T-cell (primary cell): ENCODE measurements around the gene PLEKHS1. TPM values are rescaled to one million over a fixed set of nuclear protein-coding genes. Genes with fewer than 3 reads are reported as not detected.
"Not testable (repeated sequence)": the region's sequence is repeated elsewhere in the genome, so short reads cannot be mapped to it uniquely, and the experiment has no call there.

Source experiments
- ATAC-seq, 4 experiments: fragments of 200-7000 bp in 3 of 4; fragments of 150-1000 bp in 1 of 4; cut with Tn5 transposase; replicated peaks in 1 of 4; 1 replicate in 3 of 4; 2 replicates in 1 of 4; pipeline ENCODE4 v1.10.0; 2021; ENCODE audit warnings: moderate library complexity in 3 of 4, mild to moderate bottlenecking in 2 of 4, moderate number of reproducible peaks in 1 of 4
- CTCF ChIA-PET, 2 donors: fragments of 300-600 bp; sonication (Branson Sonifier 250); formaldehyde crosslinking; loops; one replicate each; lab custom pipeline; 2022; ENCODE audit warnings: antibody characterized with exemption in 2 of 2; lab: Charles Lee
- POLR2A ChIA-PET, 2 donors: fragments of 300-600 bp; sonication (Branson Sonifier 250); formaldehyde crosslinking; loops; one replicate each; lab custom pipeline; 2022; ENCODE audit warnings: antibody characterized with exemption in 2 of 2; lab: Charles Lee
- DNase-seq, 35 experiments: peaks; one replicate each; pipeline versions ENCODE4 v3.0.0 to v3.0.0-alpha.2; 2013 to 2023
- H3K27ac ChIP-seq: one replicate; pipeline ENCODE4 v1.5.1; 2013; ENCODE audit warnings: low read length
- H3K27me3 ChIP-seq, 2 experiments: replicated peaks in 1 of 2; 1 replicate in 1 of 2; 2 replicates in 1 of 2; pipeline versions ENCODE4 v1.6.1 to v1.7.0; 2013; ENCODE audit warnings: low read length in 1 of 2, mixed read lengths in 1 of 2; ENCODE audit not compliant: control insufficient read depth in 2 of 2, insufficient read depth in 2 of 2; ENCODE audit errors: extremely low read depth in 1 of 2
- H3K36me3 ChIP-seq, 2 donors: 1 replicate in 1 of 2; 2 replicates in 1 of 2; pipeline versions ENCODE4 v1.6.1 to v1.7.0; 2013; ENCODE audit warnings: low read length in 1 of 2; ENCODE audit not compliant: control insufficient read depth in 2 of 2, insufficient read depth in 1 of 2; ENCODE audit errors: extremely low read depth in 1 of 2
- H3K4me1 ChIP-seq, 2 experiments: 1 replicate in 1 of 2; 2 replicates in 1 of 2; pipeline versions ENCODE4 v1.6.1 to v1.7.0; 2013; ENCODE audit warnings: low read length in 2 of 2, mixed read lengths in 1 of 2; ENCODE audit not compliant: insufficient read depth in 2 of 2, control insufficient read depth in 1 of 2; ENCODE audit errors: extremely low read depth in 1 of 2
- H3K4me3 ChIP-seq, 2 donors: 1 replicate in 1 of 2; 2 replicates in 1 of 2; pipeline versions ENCODE4 v1.5.1 to v1.7.0; 2013; ENCODE audit warnings: mild to moderate bottlenecking in 2 of 2, low read length in 1 of 2, moderate library complexity in 1 of 2; ENCODE audit not compliant: control insufficient read depth in 1 of 2; ENCODE audit errors: extremely low read depth in 1 of 2
- H3K9me3 ChIP-seq: 2 replicates; pipeline ENCODE4 v1.7.0; 2013
- H3K27ac Mint-ChIP-seq, 2 donors: one replicate each; pipeline ENCODE4 v1.8.0; 2020 to 2021; ENCODE audit warnings: mild to moderate bottlenecking in 2 of 2, mixed read lengths in 2 of 2
- H3K27me3 Mint-ChIP-seq, 2 donors: one replicate each; pipeline ENCODE4 v1.8.0; 2021 to 2022; ENCODE audit warnings: mixed read lengths in 2 of 2
- H3K36me3 Mint-ChIP-seq: one replicate; pipeline ENCODE4 v1.8.0; 2021; ENCODE audit warnings: mixed read lengths
- H3K4me1 Mint-ChIP-seq, 3 donors: one replicate each; pipeline ENCODE4 v1.8.0; 2020 to 2022; ENCODE audit warnings: mixed read lengths in 3 of 3, mild to moderate bottlenecking in 1 of 3
- H3K4me3 Mint-ChIP-seq, 3 donors: one replicate each; pipeline ENCODE4 v1.8.0; 2020 to 2022; ENCODE audit warnings: mild to moderate bottlenecking in 3 of 3, mixed read lengths in 3 of 3, moderate library complexity in 3 of 3
- H3K9me3 Mint-ChIP-seq, 3 donors: one replicate each; pipeline ENCODE4 v1.8.0; 2020 to 2022; ENCODE audit warnings: mixed read lengths in 3 of 3
- WGBS: methylation state at CpG from one replicate; pipeline ENCODE4 v1.1.5; 2013; ENCODE audit warnings: missing lambda C conversion rate; ENCODE audit not compliant: insufficient coverage; 5-methylcytosine and 5-hydroxymethylcytosine counted together
- total RNA-seq, 35 experiments: library from RNA in 6 of 35; stranded (reverse) in 6 of 35; fragments of 120-200 nt in 1 of 35; gene quantifications; one replicate each; pipeline versions ENCODE4 v1.2.1 to v1.2.4 and lab custom pipeline; 2013 to 2026

Gene PLEKHS1
- total RNA-seq, 5 donors from 2014 or later (not counting 1 experiment from before 2014, with no cell fraction given) = not detected

DNA sequence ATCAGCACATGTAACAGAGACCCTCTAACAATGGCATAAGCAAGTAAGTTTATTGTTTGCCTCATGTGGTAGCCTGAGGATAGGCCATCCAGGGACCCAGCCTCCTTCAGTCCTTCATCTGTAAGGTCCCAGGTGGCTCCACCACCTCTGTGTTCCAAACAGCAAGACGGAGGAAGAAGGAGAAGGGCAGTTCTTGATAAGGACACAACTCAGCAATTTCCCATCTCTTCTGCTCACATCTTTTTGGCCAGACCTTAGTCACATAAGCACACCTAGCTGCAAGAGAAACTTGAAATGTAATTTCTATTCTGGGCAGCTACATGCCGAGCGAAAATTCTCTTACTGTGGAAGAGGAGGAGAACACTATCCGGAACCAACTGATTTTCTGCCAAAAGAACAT lies 68.5 kb downstream of the PLEKHS1 start:
- Histone ChIP-seq H3K9me3 (no peaks in the 10 kb centered on the region), H3K36me3 (no peaks in the 10 kb centered on the region), H3K4me3 (no peak overlapping the region), H3K27ac (no peak overlapping the region), H3K4me1 (no peaks in the 10 kb centered on the region), H3K27me3 (peaks cover 0 to 7% of the 10 kb centered on the region in 2 experiments)
- Mint-ChIP-seq H3K9me3 (no peaks in the 10 kb centered on the region), H3K4me1 (no peaks in the 10 kb centered on the region), H3K36me3 (no peaks in the 10 kb centered on the region), H3K4me3 (no peak overlapping the region), H3K27ac (no peak overlapping the region), H3K27me3 (peaks cover 2 to 10% of the 10 kb centered on the region in 2 donors)
- WGBS = 100% methylated on average over 1 of the region's 4 CpGs
- ChIA-PET CTCF (no interaction called here), POLR2A (no interaction called here)
- ATAC-seq (no peak), DNase-seq (no peak)

DNA sequence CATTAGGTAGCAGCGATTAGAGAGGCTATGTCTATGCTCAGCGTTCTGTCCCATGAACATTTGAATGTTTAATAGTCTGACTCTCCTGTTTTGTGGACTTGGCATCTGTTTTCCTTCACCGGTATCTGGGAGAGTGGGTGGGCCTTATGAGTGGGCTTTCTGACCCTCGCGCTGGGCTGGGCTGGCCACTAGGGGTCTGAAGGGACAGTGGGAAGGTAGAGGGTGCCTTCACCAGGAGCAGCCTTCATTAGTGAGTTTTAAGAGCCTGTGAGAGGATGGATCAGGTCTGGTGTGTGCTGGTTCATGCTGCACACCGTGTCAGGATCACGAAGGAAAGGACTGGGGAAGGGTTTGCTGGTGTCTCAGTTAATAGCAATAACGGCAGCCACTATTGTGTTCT lies 69.0 kb downstream of the PLEKHS1 start:
- H3K4me1 Mint-ChIP-seq = no peaks in the 10 kb centered on the region
- CTCF ChIA-PET = no interaction called here
- Histone ChIP-seq H3K27ac (no peak overlapping the region), H3K36me3 (no peaks in the 10 kb centered on the region), H3K4me3 (no peak overlapping the region), H3K27me3 (peaks cover 0 to 8% of the 10 kb centered on the region in 2 experiments), H3K9me3 (no peaks in the 10 kb centered on the region), H3K4me1 (no peaks in the 10 kb centered on the region)
- POLR2A ChIA-PET = no interaction called here
- no peaks in the 10 kb centered on the region for H3K9me3 Mint-ChIP-seq
- no peak overlapping the region for H3K4me3 Mint-ChIP-seq
- ATAC-seq (no peak), DNase-seq (no peak)
- WGBS = 82% methylated on average over 8 of the region's 8 CpGs
- no peak overlapping the region for H3K27ac Mint-ChIP-seq
- peaks cover 2 to 10% of the 10 kb centered on the region in 2 donors for H3K27me3 Mint-ChIP-seq
- H3K36me3 Mint-ChIP-seq = no peaks in the 10 kb centered on the region

DNA sequence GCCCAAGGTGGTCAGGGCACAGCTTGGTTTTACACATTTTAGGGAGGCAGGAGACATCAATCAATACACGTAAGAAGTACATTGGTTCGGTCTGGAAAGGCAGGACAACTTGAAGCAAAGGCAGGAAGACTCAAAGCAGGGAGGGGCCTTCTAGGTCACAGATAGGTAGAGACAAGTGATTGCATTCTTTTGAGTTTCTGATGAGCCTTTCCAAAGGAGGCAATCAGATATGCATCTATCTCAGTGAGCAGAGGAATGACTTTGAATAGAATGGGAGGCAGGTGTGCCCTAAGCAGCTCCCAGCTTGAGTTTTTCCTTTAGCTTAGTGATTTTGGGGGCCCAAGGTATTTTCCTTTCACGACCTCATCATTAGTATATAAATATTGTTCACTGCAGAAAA lies 69.8 kb downstream of the PLEKHS1 start:
- H3K36me3 ChIP-seq, H3K27ac Mint-ChIP-seq, DNase-seq, POLR2A ChIA-PET, H3K4me3 ChIP-seq, ATAC-seq, H3K36me3 Mint-ChIP-seq, H3K27ac ChIP-seq, H3K4me1 Mint-ChIP-seq, H3K4me1 ChIP-seq, H3K27me3 Mint-ChIP-seq, H3K9me3 ChIP-seq, H3K4me3 Mint-ChIP-seq, H3K9me3 Mint-ChIP-seq, H3K27me3 ChIP-seq: not testable (repeated sequence)
- CTCF ChIA-PET = interaction anchor here in 1 of 2 donors (0.6 kb wide), 1 partner anchor 166 kb away, joined by 3 read pairs; no protein-coding TSS in a partner anchor
- 92% methylated on average over 2 of the region's 3 CpGs for WGBS

DNA sequence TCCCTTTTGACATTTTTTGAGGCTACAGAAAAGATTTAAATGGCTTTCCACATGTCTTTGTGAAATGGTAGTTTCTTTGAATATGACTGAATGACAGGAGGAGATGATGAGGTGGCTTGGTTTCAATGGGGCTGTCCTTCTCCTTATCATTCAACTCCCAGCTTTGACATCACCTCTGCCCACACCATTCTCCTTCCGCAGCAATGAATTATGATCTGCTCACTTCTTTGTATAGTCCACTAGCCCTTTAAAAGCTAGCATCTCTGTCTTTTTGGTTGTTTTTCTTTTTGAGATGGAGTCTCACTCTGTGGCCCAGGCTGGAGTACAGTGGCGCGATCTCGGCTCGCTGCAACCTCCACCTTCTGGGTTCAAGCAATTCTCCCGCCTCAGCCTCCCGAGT lies 70.7 kb downstream of the PLEKHS1 start:
- H3K36me3 ChIP-seq = no peaks in the 10 kb centered on the region
- ChIA-PET CTCF (interaction anchor here in 1 of 2 donors (0.6 kb wide), 1 partner anchor 167 kb away, joined by 3 read pairs; no protein-coding TSS in a partner anchor), POLR2A (no interaction called here)
- Mint-ChIP-seq H3K27ac (no peak overlapping the region), H3K9me3 (no peaks in the 10 kb centered on the region), H3K36me3 (no peaks in the 10 kb centered on the region), H3K4me3 (no peak overlapping the region), H3K27me3 (peaks cover 2 to 10% of the 10 kb centered on the region in 2 donors), H3K4me1 (no peaks in the 10 kb centered on the region)
- H3K27ac ChIP-seq = no peak overlapping the region
- H3K4me3 ChIP-seq = no peak overlapping the region
- peaks cover 0 to 10% of the 10 kb centered on the region in 2 experiments for H3K27me3 ChIP-seq
- 100% methylated on average over 2 of the region's 7 CpGs for WGBS
- no peaks in the 10 kb centered on the region for H3K4me1 ChIP-seq
- DNase-seq (no peak), ATAC-seq (no peak)
- no peaks in the 10 kb centered on the region for H3K9me3 ChIP-seq

DNA sequence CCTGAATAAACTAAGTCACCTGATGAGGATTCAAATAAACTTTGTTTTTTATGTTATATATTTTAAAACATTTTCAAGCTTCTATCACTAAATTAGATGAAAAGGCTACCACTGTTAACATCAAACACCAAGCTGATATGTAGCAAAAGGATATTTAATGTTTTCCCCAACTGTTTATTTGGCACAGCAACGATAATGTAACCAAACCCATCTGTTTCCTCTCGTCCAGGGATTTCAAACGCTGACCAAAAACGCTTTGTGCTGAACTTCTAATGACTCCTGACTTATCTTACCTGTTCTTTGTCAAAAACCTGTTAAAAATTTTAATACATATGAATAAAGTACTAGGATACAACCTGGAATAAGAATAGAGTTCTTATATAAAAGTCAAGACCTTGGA lies 71.9 kb downstream of the PLEKHS1 start:
- Histone ChIP-seq H3K4me1 (no peaks in the 10 kb centered on the region), H3K27ac (no peak overlapping the region), H3K4me3 (no peak overlapping the region), H3K9me3 (no peaks in the 10 kb centered on the region), H3K27me3 (peaks cover 0 to 10% of the 10 kb centered on the region in 2 experiments), H3K36me3 (no peaks in the 10 kb centered on the region)
- Mint-ChIP-seq H3K27me3 (peaks cover 2 to 10% of the 10 kb centered on the region in 2 donors), H3K4me1 (no peaks in the 10 kb centered on the region), H3K4me3 (no peak overlapping the region), H3K27ac (no peak overlapping the region), H3K9me3 (no peaks in the 10 kb centered on the region), H3K36me3 (no peaks in the 10 kb centered on the region)
- CTCF ChIA-PET = interaction anchor here in 1 of 2 donors (0.5 kb wide), 1 partner anchor 36 kb away, joined by 6 read pairs; no protein-coding TSS in a partner anchor
- ATAC-seq (no peak), DNase-seq (no peak)
- POLR2A ChIA-PET = no interaction called here
- WGBS = no CpG with 5 or more reads among the region's 4 CpGs

DNA sequence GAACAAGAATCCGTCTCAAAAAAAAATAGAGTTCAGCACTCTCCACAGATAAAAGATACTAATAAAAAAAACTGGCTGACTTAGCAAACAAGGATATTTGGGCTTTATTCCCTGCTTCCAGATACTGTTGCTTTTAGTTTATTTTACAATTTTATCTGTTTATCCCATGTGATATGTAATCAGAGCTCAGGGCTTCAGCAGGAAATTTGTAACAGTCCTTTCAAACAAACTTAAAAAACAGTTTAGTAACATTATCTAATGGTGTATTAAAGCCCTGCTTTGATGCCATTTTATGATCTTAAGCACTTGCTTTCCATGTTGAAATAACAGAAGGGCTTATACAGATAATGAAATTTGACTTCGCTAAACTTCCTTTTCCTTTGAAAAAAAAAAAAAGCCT lies 74.3 kb downstream of the PLEKHS1 start:
- POLR2A ChIA-PET = no interaction called here
- Mint-ChIP-seq H3K27me3 (peaks cover 4 to 10% of the 10 kb centered on the region in 2 donors), H3K4me3 (no peak overlapping the region), H3K27ac (no peak overlapping the region), H3K4me1 (no peaks in the 10 kb centered on the region), H3K36me3 (no peaks in the 10 kb centered on the region), H3K9me3 (no peaks in the 10 kb centered on the region)
- CTCF ChIA-PET = interaction anchor here in 1 of 2 donors (0.7 kb wide), 1 partner anchor 242 kb away, joined by 3 read pairs; no protein-coding TSS in a partner anchor
- Histone ChIP-seq H3K9me3 (no peaks in the 10 kb centered on the region), H3K27ac (no peak overlapping the region), H3K27me3 (peaks cover 0 to 6% of the 10 kb centered on the region in 2 experiments), H3K4me3 (no peak overlapping the region), H3K36me3 (no peaks in the 10 kb centered on the region), H3K4me1 (no peaks in the 10 kb centered on the region)
- DNase-seq (no peak), ATAC-seq (no peak)
- no CpG with 5 or more reads among the region's 2 CpGs for WGBS

DNA sequence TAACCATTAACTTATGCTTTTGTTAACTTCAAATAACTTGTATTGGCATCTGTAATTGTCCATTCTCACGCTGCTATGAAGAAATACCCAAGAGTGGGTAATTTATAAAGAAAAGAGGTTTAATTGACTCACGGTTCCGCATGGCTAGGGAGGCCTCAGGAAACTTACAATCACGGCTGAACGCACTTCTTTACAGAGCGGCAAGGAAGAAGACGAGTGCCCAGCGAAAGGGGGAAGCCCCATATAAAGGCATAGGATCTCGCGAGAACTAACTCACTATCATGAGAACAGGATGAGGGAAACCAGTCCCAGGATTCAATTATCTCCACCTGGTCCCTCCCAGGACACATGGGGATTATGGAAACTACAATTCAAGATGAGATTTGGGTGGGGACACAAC lies 77.1 kb downstream of the PLEKHS1 start:
- H3K4me1 Mint-ChIP-seq, H3K27ac Mint-ChIP-seq, H3K36me3 Mint-ChIP-seq, H3K4me3 Mint-ChIP-seq, ATAC-seq, H3K27ac ChIP-seq, H3K36me3 ChIP-seq, H3K27me3 Mint-ChIP-seq, H3K9me3 Mint-ChIP-seq, H3K9me3 ChIP-seq, H3K27me3 ChIP-seq, H3K4me3 ChIP-seq, H3K4me1 ChIP-seq, DNase-seq, POLR2A ChIA-PET: not testable (repeated sequence)
- 83% methylated on average over 1 of the region's 10 CpGs for WGBS
- CTCF ChIA-PET = interaction anchor here (0.5 to 0.6 kb wide), 2 partner anchors 30 to 556 kb away, joined by 4 to 18 read pairs; no protein-coding TSS in a partner anchor
